H9 (cell line): Measurements from ENCODE around the gene HSD11B1. TPM values are rescaled to one million over a fixed set of nuclear protein-coding genes. Genes with fewer than 3 reads are reported as not detected.

Experiments
- DNase-seq: peaks from one replicate; pipeline ENCODE4 v3.0.0-alpha.2; 2017
- H2AFZ ChIP-seq: one replicate; pipeline ENCODE4 v1.6.1; 2013; ENCODE audit warnings: mild to moderate bottlenecking, low read length, control low read depth, moderate library complexity
- H2AK5ac ChIP-seq: 2 replicates; pipeline ENCODE4 v1.6.1; 2013; ENCODE audit warnings: low read length, control low read depth, mixed read lengths; ENCODE audit not compliant: insufficient read length
- H2BK120ac ChIP-seq: one replicate; pipeline ENCODE4 v1.6.1; 2013; ENCODE audit warnings: low read depth, mild to moderate bottlenecking, low read length, control low read depth, inconsistent platforms; ENCODE audit not compliant: poor library complexity, severe bottlenecking
- H2BK12ac ChIP-seq: 2 replicates; pipeline ENCODE4 v1.6.1; 2013; ENCODE audit warnings: low read length, control low read depth, mixed read lengths, low read depth; ENCODE audit not compliant: insufficient read length
- H2BK15ac ChIP-seq: 2 replicates; pipeline ENCODE4 v1.6.1; 2013; ENCODE audit warnings: low read depth, low read length, control low read depth
- H2BK20ac ChIP-seq: one replicate; pipeline ENCODE4 v1.6.1; 2013; ENCODE audit warnings: low read depth, mild to moderate bottlenecking, low read length, control low read depth, inconsistent platforms; ENCODE audit not compliant: poor library complexity, severe bottlenecking
- H2BK5ac ChIP-seq: 2 replicates; pipeline ENCODE4 v1.6.1; 2013; ENCODE audit warnings: low read length, control low read depth, mixed read lengths; ENCODE audit not compliant: insufficient read length
- H3K14ac ChIP-seq: 2 replicates; pipeline ENCODE4 v1.6.1; 2013; ENCODE audit warnings: low read length, control low read depth; ENCODE audit not compliant: insufficient read depth
- H3K18ac ChIP-seq: 2 replicates; pipeline ENCODE4 v1.6.1; 2013; ENCODE audit warnings: low read depth, mild to moderate bottlenecking, mixed read lengths, low read length, control low read depth; ENCODE audit not compliant: insufficient read length
- H3K23ac ChIP-seq: 2 replicates; pipeline ENCODE4 v1.6.1; 2013; ENCODE audit warnings: low read length, control low read depth, mixed read lengths, low read depth; ENCODE audit not compliant: insufficient read length
- H3K23me2 ChIP-seq: 2 replicates; pipeline ENCODE4 v1.6.1; 2013; ENCODE audit warnings: low read depth, mild to moderate bottlenecking, mixed read lengths, low read length, control low read depth; ENCODE audit not compliant: insufficient read length, poor library complexity, severe bottlenecking
- H3K27ac ChIP-seq: 2 replicates; pipeline ENCODE4 v1.5.1; 2013; ENCODE audit warnings: low read length, control low read depth, mixed read lengths, low read depth; ENCODE audit not compliant: insufficient read length
- H3K27me3 ChIP-seq: 2 replicates; pipeline ENCODE4 v1.6.1; 2013; ENCODE audit warnings: low read length, control low read depth, inconsistent platforms; ENCODE audit not compliant: insufficient read depth
- H3K4ac ChIP-seq: 2 replicates; pipeline ENCODE4 v1.6.1; 2013; ENCODE audit warnings: low read depth, mild to moderate bottlenecking, control low read depth, inconsistent platforms, low read length, moderate library complexity
- H3K4me1 ChIP-seq: 2 replicates; pipeline ENCODE4 v1.6.1; 2013; ENCODE audit warnings: low read length, control low read depth, inconsistent platforms; ENCODE audit not compliant: insufficient read depth
- H3K4me2 ChIP-seq: 2 replicates; pipeline ENCODE4 v1.6.1; 2013; ENCODE audit warnings: low read length, control low read depth, mixed read lengths; ENCODE audit not compliant: insufficient read length, insufficient read depth
- H3K56ac ChIP-seq: 2 replicates; pipeline ENCODE4 v1.6.1; 2013; ENCODE audit warnings: low read depth, mild to moderate bottlenecking, mixed read lengths, low read length, control low read depth; ENCODE audit not compliant: insufficient read length
- H3K79me1 ChIP-seq: 2 replicates; pipeline ENCODE4 v1.6.1; 2013; ENCODE audit warnings: low read depth, mild to moderate bottlenecking, moderate library complexity, low read length, control low read depth, inconsistent platforms; ENCODE audit not compliant: insufficient read depth, poor library complexity, severe bottlenecking
- H3K79me2 ChIP-seq: 2 replicates; pipeline ENCODE4 v1.6.1; 2013; ENCODE audit warnings: low read length, control low read depth, inconsistent platforms; ENCODE audit not compliant: insufficient read depth
- H3K9ac ChIP-seq: 2 replicates; pipeline ENCODE4 v1.6.1; 2013; ENCODE audit warnings: low read length, control low read depth, mixed read lengths; ENCODE audit not compliant: insufficient read length; ENCODE audit errors: extremely low read depth
- H3K9me3 ChIP-seq: one replicate; pipeline ENCODE4 v1.6.1; 2013; ENCODE audit warnings: low read depth, low read length, inconsistent platforms; ENCODE audit not compliant: control insufficient read depth
- H3T11ph ChIP-seq: one replicate; pipeline ENCODE4 v1.6.1; 2013; ENCODE audit warnings: mild to moderate bottlenecking, low read length, control low read depth, inconsistent platforms
- H4K20me1 ChIP-seq: one replicate; pipeline ENCODE4 v1.6.1; 2013; ENCODE audit not compliant: control insufficient read depth, insufficient read length, insufficient read depth
- H4K5ac ChIP-seq: 2 replicates; pipeline ENCODE4 v1.6.1; 2013; ENCODE audit warnings: low read depth, mild to moderate bottlenecking, mixed read lengths, low read length, control low read depth; ENCODE audit not compliant: insufficient read length
- H4K8ac ChIP-seq: replicated peaks from 2 replicates; pipeline ENCODE4 v1.6.1; 2013; ENCODE audit warnings: low read length, control low read depth, mixed read lengths, low read depth; ENCODE audit not compliant: insufficient read length
- H4K91ac ChIP-seq: 2 replicates; pipeline ENCODE4 v1.6.1; 2013; ENCODE audit warnings: low read depth, mild to moderate bottlenecking, moderate library complexity, mixed read lengths, low read length, control low read depth; ENCODE audit not compliant: insufficient read length
- H3K27ac Mint-ChIP-seq, 3 experiments: 2 replicates in 2 of 3; 3 replicates in 1 of 3; pipeline ENCODE4 v1.8.0; 2020 to 2021; ENCODE audit warnings: mixed read lengths in 3 of 3, mild to moderate bottlenecking in 1 of 3, moderate library complexity in 1 of 3
- H3K27me3 Mint-ChIP-seq: 2 replicates; pipeline ENCODE4 v1.8.0; 2021; ENCODE audit warnings: low read depth, mild to moderate bottlenecking, moderate library complexity, mixed read lengths
- H3K36me3 Mint-ChIP-seq, 3 experiments: 2 replicates in 2 of 3; 3 replicates in 1 of 3; pipeline ENCODE4 v1.8.0; 2020 to 2021; ENCODE audit warnings: low read depth in 3 of 3, mixed read lengths in 3 of 3; ENCODE audit not compliant: insufficient read depth in 1 of 3
- H3K4me1 Mint-ChIP-seq, 2 experiments: 2 replicates each; pipeline ENCODE4 v1.8.0; 2020; ENCODE audit warnings: mixed read lengths in 2 of 2
- H3K4me3 Mint-ChIP-seq, 2 experiments: 2 replicates in 1 of 2; 3 replicates in 1 of 2; pipeline ENCODE4 v1.8.0; 2020 to 2021; ENCODE audit warnings: mild to moderate bottlenecking in 2 of 2, mixed read lengths in 2 of 2, moderate library complexity in 1 of 2
- H3K9me3 Mint-ChIP-seq, 2 experiments: 2 replicates in 1 of 2; 3 replicates in 1 of 2; pipeline ENCODE4 v1.8.0; 2020; ENCODE audit warnings: mild to moderate bottlenecking in 2 of 2, mixed read lengths in 2 of 2, moderate library complexity in 1 of 2
- WGBS: extraction: QIAGEN DNeasy Blood & Tissue Kit; methylation state at CpG from one replicate; pipeline ENCODE4 v1.1.7; 2013; ENCODE audit warnings: missing lambda C conversion rate, low lambda C conversion rate, mixed read lengths; ENCODE audit not compliant: insufficient read length; ENCODE audit errors: extremely low coverage; 5-methylcytosine and 5-hydroxymethylcytosine counted together
- total RNA-seq: library from RNA; stranded (reverse); gene quantifications from 2 replicates; pipeline ENCODE4 v1.2.1, GENCODE V29; 2021
- TF ChIP-seq, protein P1 (sequence below): fragments of 200-600 bp; sonication (generic); conservative IDR thresholded peaks from 3 replicates; pipeline ENCODE4 v1.8.0; 2021; ENCODE audit warnings: antibody characterized with exemption, mild to moderate bottlenecking

The HSD11B1 gene
- total RNA-seq, 1 experiment from 2014 or later = not detected

GRCh38 chr1:209708297-209708696 lies 3.7 kb downstream of the HSD11B1 start:
- no peak overlapping the region for H3K4ac ChIP-seq
- H3K4me1 Mint-ChIP-seq = peaks cover 7 to 12% of the 10 kb centered on the region in 2 experiments
- H3K56ac ChIP-seq = no peak overlapping the region
- no peak overlapping the region for H3K4me2 ChIP-seq
- no peaks in the 10 kb centered on the region for H3K36me3 Mint-ChIP-seq
- no peaks in the 10 kb centered on the region for H4K20me1 ChIP-seq
- no peak overlapping the region for H2BK20ac ChIP-seq
- no peak overlapping the region for H2BK12ac ChIP-seq
- H2AFZ ChIP-seq = no peak overlapping the region
- H2BK5ac ChIP-seq = no peak overlapping the region
- no peak overlapping the region for H3K18ac ChIP-seq
- TF ChIP-seq, protein P1, sequence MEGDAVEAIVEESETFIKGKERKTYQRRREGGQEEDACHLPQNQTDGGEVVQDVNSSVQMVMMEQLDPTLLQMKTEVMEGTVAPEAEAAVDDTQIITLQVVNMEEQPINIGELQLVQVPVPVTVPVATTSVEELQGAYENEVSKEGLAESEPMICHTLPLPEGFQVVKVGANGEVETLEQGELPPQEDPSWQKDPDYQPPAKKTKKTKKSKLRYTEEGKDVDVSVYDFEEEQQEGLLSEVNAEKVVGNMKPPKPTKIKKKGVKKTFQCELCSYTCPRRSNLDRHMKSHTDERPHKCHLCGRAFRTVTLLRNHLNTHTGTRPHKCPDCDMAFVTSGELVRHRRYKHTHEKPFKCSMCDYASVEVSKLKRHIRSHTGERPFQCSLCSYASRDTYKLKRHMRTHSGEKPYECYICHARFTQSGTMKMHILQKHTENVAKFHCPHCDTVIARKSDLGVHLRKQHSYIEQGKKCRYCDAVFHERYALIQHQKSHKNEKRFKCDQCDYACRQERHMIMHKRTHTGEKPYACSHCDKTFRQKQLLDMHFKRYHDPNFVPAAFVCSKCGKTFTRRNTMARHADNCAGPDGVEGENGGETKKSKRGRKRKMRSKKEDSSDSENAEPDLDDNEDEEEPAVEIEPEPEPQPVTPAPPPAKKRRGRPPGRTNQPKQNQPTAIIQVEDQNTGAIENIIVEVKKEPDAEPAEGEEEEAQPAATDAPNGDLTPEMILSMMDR = no peak
- no peaks in the 10 kb centered on the region for H3K79me1 ChIP-seq
- no peak overlapping the region for H3K9ac ChIP-seq
- no peak overlapping the region for H2AK5ac ChIP-seq
- H3K79me2 ChIP-seq = no peaks in the 10 kb centered on the region
- no peak overlapping the region for H3T11ph ChIP-seq
- H3K23me2 ChIP-seq = no peaks in the 10 kb centered on the region
- no CpG with 5 or more reads among the region's 4 CpGs for WGBS
- H3K27me3 ChIP-seq = no peaks in the 10 kb centered on the region
- H4K91ac ChIP-seq = no peak overlapping the region
- H2BK120ac ChIP-seq = no peak overlapping the region
- no peak overlapping the region for H4K5ac ChIP-seq
- H3K4me1 ChIP-seq = no peaks in the 10 kb centered on the region; the same call in 1 of the 2 replicates
- H3K4me3 Mint-ChIP-seq = no peak overlapping the region
- no peak overlapping the region for H3K14ac ChIP-seq
- H3K9me3 Mint-ChIP-seq = no peaks in the 10 kb centered on the region
- H3K27me3 Mint-ChIP-seq = peaks cover 18% of the 10 kb centered on the region
- no peak overlapping the region for H3K23ac ChIP-seq
- no peaks in the 10 kb centered on the region for H3K9me3 ChIP-seq
- no peak overlapping the region for H4K8ac ChIP-seq
- H2BK15ac ChIP-seq = no peak overlapping the region
- H3K27ac Mint-ChIP-seq = no peak overlapping the region
- no peak for DNase-seq
- no peak overlapping the region for H3K27ac ChIP-seq
